ENCODE measurements around the gene ARGLU1.
"Not testable (repeated sequence)": the region's sequence is repeated elsewhere in the genome, so short reads cannot be mapped to it uniquely, and the experiment has no call there.

Gene ARGLU1, protein sequence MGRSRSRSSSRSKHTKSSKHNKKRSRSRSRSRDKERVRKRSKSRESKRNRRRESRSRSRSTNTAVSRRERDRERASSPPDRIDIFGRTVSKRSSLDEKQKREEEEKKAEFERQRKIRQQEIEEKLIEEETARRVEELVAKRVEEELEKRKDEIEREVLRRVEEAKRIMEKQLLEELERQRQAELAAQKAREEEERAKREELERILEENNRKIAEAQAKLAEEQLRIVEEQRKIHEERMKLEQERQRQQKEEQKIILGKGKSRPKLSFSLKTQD

DNA sequence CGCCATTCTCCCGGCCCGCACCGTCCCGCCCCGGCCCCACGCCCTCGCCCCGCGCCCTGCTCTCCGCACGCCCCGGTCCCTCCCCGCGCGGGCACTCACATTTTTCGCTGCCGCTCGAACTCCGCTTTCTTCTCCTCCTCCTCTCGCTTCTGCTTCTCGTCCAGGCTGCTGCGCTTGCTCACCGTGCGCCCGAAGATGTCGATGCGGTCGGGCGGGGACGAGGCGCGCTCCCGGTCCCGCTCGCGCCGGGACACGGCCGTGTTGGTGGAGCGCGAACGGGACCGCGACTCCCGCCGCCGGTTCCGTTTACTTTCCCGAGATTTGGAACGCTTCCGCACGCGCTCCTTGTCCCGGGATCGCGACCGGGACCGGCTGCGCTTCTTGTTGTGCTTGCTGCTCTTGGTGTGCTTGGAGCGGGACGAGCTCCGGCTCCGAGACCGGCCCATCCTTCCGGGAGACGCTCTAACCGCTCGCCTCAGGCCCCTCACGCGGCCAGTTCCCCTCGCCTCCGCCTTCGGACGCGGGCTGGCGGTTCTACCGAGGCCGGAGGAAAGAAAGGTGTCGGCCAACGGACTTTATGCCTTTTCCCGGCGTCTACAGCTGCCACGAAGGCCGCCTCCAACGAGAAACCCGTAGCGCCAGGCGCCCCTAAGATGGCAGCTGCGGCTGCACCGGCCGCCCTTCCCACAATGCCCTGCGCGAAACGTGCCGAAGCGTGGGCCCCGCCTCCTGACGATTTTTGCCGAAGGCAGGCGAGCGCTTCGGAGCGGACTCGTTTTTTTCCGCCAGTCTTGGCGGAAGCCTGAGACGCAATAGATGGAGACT lies at the start of gene ARGLU1:
ARGLU1 (minus strand) TSS at position 664 of the 825 bp plus-strand sequence; CDS start at position 446, 218 bp downstream.
- peak; percentile 97 for DNase-seq

DNA sequence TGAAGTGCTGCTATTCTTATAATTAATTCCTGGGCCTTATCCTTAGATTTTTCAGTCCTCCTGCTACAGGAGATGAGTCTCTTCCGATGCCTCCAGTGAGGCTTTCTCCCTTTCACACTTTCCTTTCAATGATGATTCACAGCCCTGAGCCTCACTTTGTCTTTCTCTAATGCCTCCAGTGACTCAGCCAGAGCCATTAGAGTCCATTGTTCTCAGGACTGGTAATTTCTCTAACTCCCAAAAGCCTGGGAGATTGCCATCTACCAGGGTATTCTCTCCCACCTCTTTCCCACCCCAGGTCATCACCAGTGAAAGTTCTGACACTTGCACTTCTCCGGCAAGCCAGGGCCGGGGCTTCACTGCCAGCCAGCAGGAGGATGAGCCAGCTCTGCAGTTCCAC lies 49.6 kb upstream of the ARGLU1 start:
- no peak for DNase-seq

DNA sequence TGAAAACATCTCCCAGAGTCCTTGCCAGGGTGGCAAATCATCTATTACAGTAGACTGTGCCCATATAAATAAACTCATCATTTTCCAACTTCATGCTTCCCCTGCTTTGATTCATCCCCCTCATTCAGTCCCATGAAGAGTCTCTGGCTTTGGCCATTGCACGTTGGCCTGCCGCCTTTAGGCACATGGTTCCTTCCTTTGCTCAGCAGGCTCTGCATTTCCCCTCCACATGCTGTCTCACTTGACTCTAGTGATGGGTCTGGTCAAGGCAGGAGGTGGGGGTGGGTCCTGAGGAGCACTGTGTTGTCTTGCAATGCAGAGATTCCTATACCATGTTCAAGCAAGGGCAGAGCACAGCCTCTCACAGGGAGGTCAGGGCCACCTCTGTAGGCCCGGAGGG lies 48.8 kb upstream of the ARGLU1 start:
- DNase-seq: no peak

DNA sequence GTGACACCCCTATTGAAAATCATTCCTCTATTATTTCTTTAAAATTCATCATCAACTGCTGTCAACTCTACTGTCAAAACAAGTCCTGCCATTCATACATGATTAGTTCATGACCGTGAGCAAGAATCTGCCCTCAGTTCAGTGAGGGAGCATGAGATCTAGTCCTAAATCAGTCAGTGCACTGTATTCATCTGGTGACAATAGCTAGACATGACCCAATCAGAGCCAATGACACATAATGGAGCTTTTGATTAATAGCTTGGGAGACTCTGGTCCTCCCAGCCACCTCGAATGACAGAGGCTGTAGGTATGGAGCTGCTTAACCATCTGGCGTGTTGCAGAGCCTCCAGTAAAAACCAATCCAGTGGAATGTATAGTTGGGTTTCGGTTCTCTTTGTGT lies 46.9 kb upstream of the ARGLU1 start:
- DNase-seq: no peak

DNA sequence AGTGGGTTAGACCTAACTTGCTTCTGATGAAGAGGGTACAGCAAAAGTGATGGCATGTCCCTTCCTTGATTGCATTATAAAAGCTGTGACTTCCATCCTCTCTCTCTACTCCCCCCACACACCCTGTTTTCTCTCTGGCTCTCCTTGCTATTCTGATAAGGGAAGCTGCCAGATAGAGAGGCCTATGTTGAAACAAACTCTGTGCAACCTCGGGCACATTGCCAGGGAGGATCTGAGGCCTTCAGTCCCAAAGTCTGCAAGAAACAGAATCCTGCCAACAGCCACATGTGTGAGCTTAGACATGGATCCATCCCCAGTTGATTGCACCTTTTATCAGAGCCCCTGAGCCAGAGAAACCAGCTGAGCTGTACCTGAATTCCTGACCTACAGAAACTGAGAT lies 44.8 kb upstream of the ARGLU1 start:
- no peak for DNase-seq

DNA sequence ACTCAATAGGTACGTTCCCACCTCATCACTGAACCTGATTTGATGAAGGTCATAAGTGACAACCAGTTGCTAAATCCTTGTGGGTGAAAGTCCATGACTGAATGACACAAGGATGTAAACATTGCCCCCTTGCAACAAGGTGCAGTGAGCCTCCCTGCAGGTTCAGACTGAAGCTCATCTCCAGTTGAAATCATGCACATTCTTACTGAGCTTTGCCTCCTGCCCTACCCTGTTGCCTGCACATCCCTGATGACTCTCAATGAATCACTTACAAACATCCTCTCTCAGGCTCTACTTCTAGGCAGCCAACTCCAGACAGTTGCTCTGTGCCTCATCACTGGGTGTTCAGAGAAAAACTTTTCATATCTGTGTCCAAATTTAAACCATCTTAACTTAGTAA lies 42.5 kb upstream of the ARGLU1 start:
- no peak for DNase-seq

DNA sequence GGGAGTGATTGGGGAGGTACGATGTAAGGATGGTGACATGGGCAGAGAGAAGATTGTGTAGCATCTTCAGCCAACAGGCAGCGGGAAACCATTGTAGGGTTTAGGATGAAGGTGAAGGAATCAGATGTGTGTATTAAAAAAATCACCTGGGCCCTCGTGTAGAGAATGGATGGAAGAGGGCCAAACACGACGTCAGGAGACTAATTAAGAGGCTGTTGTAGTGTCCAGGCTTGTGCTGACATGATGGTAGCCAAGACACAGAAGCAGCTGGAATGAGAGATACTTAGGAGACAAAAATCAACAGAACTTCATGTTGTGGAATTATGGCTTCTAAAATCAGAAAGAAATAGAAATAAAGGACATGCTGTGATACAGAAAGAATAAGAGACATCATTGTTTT lies 41.2 kb upstream of the ARGLU1 start:
- DNase-seq: no peak

DNA sequence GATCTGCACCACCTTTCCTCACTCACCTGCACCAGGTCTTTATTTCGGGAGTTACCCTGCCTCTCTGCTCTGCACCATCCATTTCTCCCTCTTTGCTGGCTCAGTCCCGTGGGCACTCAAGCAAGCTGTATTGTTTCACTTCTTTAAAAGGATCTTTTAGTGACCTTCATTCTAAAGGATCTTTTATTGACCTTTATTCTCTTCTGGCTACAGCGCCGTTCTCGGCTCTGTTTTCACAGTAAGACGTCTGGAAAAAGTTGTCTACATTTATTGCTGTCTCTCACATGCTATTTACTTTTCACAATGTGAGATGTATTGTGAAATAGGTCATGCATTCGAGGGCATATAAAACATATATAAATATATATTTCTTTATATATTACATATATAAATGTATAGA lies 35.6 kb upstream of the ARGLU1 start:
- DNase-seq: no peak

DNA sequence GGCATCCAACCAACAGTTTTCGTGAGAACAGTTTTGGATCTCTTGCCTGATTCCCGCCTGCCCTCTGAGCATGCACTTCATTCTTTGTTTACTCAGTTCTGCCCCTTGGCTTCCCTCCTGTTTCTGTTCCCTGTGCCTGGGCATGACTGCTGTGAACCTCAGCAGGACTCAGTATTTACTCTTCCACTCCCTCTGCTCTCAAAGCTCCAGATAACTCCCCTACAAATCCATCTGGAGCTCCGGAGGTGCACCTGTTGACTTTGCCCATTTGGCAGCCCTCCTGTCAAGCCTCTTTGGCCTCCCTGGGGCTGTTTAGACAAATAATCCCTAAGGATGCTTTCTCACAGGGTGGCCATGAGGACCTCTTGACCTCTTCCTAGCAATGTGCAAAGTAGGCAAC lies 34.2 kb upstream of the ARGLU1 start:
- DNase-seq: no peak

DNA sequence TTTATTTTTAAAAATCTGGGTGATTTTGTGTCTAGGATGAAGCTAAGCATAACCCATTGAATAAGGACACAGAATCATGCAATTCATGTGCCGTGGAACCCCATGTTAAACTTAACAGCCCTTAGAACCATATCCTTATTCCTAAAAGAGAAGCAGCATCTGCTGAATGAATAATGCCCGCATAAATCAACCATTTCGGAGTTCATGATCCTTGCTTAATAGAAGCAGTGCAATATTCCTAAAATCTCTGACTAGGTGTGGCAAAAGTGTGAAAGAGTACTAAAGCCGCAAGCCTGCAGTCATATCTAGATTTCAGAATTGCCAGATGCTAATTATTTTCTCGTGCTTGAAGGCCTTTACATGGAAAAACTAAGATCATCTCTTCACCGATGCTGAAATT lies 33.6 kb upstream of the ARGLU1 start:
- no peak for DNase-seq

DNA sequence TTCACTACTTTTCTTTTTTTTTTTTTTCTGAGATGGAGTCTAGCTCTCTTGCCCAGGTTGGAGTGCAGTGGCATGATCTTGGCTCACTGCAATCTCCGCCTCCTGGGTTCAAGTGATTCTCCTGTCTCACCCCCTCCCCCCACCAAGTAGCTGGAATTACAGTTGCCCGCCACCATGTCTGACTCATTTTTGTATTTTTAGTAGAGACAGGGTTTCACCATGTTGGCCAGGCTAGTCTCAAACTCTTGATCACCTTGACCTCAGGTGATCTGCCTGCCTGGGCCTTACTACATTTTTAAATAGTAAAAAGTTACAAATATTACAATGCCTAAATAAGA lies 32.8 kb upstream of the ARGLU1 start:
- not testable (repeated sequence) for DNase-seq

DNA sequence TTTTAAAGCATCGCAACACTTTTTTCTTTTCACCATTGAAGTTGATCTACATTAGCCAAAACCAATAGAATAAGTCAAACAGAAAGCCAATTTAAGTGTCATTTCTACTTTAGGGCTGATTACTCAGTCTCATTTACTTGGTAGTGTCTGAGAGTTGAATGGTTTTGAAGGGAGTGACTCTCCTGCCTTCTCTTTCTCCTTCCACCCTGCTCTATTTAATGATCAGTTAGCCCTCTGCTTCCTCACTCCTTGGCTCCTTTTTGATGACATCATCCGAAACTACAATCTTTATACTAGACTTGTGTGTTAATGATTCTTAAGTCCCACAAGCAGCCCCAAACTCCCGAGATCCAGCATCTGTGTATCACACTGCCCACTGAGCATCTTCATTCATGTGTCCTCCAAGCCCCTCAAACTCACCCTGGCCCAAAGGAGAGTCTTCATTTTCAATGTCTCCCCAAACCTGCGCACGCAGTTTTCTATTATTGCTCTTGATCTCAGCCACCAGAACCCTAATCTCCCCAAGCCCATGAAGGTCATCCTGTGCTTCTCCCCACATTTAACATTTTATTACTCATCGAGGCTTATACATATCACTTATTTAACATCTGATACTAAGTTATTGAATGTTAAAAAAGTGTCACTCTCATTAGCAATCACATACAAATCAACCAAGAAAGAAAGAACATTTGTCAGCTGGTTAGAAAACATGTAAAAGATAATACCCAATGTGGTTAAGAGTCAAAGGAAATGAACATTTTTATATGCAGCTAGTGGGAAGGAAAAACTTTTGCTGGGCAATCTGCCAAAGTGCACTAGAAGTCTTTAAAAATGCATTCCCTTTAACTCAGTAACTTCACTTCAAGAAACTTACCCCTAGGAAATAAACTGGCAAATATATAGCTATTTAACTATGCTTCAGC lies 32.2 kb upstream of the ARGLU1 start:
- no peak for DNase-seq

DNA sequence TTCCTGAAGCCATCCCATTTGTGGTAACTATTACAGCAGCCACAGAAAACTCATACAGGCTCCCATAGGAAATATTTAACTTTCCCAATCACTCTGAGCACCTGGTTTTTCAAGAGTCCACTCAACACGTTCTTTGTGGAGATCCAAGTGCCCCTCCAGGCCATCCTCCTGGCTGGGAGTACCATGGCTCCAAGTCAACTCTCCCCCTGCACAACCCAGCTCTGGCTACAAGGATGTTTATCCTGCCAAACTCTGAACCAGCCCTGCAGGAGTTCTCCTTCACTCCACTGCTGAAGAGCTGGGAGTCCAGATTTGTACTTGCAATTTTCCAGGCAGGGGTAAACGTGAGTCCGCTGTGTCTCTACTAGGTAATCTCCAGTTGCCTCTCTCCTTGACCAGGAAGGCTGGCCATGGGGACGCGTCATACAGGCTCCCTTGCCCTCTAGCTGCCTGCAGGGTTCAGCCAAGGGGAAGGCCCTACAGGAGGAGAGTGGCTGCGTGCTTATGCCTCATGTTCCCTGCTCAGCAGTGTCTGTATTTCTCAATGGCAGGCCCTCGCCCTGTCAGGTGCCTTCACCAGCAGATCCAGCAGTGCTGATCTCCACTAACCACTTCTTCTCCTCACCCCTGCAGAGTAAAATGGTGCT lies 29.9 kb upstream of the ARGLU1 start:
- DNase-seq: no peak

DNA sequence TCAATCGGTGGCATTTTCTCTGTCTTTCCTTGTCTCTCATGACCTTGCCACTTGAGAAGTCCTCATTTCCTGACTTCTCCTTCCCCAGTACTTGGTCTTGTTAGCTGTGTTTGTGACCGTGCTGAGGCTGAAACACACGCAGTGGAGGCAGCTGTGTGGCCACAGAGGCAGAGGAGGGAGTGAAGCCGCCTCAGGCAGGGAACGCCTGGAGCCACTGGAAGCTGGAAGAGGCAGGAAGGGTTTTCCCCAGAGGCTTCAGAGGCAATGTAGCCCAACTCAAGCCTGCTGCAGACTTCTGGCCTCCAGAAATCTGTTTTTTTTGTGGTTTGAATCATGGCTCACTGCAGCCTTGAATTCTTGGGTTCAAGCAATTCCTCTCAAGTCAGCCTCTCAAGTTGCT lies 29.2 kb upstream of the ARGLU1 start:
- DNase-seq: no peak

DNA sequence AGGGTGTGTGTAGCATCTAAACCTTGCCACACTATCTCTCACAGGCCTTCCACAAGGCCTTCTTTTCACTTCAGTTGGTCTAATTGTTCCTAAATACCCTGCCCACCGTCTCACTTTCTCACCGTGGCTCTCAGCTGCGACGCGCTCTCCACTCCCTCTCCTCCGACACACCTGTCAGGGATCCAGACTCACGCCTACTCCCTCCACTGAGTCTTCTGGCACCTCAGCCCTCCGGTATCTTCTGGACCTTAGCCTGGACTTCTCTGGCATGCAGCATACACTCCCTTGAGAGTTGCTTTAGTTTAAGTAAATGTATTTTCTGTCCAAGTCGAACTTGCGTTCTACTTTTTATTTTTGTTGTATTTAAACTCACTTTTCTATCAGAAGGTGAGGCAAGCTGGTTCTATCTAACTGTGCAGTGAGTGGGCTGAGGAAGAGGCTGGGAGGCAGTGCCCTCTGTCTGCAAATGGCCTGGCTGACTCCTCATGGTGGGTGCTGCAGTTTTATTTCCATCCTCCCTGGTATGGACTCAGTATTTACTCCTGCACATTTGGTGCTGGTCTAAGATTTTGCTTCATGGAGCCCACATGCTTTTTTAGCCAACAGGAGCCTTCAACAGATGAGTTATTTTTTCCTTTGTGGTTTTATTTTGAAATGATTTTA lies 28.5 kb upstream of the ARGLU1 start:
- DNase-seq: no peak

DNA sequence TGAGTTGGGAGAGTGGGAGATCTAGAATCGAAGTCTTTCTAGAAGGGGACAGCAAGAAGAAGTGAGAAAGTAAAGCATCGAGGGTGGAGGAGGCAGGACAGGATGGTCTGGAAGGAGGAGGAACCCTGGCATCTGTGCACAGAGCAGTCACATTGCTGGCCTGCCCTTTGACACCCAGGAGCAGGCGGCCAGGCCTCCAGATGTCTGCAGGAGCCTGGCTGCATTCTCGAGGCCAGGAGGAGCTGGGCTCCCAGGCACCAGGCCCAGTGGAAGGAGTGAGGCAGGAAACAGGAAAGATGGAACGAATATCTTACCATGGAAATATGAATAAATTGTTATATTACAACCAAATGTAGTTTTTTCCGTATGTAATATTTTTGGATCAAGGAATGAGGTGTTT lies 27.7 kb upstream of the ARGLU1 start:
- DNase-seq: no peak

DNA sequence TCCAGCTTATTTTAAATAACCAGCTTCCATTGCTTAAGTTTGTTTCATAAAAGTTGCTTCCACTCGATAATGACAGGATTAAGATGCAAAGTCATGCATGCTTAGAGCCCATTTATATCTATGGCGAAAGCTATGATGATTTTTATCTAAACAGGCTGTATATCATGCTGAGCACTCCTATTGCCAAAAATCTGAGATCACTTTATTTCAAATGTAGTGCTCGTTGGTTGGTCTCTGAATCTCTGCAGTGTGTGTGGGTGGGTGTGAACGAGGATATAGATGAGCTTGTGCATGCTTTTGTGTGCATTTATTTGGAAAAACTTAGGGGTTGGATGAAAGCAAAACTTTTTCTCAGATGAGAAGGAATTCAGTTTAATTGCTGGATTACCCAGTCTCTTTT lies 27.0 kb upstream of the ARGLU1 start:
- DNase-seq: no peak

DNA sequence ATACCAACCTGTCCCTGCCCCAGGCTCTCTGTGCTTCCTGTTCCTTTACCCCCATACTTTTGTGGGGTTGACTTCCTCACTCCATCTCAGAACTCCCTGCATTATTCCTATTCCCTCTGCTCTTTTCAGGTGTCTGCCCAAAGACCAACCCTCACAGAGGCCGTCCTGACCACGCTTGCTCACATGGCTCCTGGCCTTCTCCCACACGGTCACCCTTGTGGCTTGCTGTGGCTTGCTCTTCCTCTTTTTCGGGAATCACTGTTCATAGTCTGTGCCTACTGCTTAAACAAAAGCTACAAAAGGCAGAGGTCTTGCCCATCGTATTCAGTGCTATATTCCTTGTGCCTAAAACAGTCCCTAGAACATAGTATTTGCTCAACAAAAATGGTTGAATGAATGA lies 25.2 kb upstream of the ARGLU1 start:
- DNase-seq: no peak

DNA sequence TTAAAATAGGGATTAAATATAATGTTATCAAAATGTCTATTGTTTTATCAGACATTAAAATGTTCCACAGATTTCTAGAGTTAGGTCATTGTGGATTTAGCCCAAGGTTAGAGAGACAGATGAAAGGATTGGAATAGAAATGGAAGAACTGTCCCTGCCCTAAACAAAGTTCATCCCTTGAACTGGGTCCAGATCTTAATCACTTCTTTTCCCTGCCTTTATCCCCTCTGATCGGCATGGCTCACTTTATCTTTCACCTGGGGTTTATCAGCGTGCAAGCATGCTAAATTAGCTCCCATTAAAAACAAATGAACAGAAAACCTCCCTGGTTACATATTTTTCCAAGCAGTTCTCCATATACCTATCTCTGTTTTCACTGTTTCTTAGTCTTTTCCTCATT lies 23.4 kb upstream of the ARGLU1 start:
- no peak for DNase-seq

DNA sequence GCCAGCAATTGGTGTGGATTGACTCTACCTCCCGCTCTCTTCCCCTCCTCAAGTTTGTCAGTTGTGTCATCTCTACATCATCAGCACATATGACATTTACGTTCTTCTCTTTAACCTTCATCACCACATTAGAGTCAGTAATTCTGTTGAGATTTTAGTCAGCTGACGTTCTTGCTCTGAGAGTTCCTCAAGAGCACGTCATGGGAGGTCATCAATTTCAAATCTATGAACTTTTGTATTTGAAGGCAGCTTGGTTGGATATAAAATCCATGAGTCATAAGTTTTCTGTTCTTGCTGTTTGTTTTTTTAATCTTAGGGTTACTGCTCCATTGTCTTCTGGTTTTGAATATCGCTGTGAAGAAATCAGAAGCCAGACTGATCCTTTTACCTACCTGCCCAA lies 21.8 kb upstream of the ARGLU1 start:
- DNase-seq: no peak

DNA sequence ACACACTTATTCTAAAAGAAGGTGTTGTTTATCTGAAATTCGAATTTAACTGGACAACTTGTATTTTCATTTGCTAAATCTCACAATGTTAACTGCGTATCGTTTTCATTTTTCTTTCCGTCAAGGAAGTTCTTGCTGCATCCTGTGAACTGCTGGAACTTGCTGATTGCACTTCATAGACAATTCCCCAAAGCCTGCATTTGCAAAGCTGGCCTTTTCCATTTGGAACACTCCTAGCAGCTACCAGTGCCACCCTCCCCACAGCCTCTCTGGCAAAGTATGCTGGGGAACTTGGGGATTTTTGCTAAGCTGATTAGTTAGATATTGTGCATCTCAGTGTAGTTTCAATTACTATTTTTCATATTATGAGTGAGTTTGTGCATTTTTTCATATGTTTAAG lies 20.4 kb upstream of the ARGLU1 start:
- no peak for DNase-seq

DNA sequence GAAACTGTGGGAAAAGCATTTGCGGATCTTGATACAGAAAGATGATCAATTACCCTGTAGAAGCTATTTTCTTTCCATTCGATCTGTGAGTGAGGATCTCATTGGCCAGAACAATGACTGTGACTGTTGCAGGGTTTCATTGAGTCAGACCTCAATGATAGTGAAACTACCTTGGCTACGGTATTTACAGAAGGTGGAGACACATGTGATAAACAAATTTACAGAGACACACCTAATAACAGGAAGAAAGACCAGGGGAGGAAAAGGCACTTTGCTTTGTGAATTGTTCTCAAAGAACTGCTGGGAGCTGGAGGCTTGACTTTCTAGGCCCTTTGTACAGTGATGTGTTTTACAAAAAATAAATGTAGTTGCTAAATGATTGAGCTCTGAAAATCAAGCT lies 19.9 kb upstream of the ARGLU1 start:
- DNase-seq: no peak
